ENCODE results near the gene SMG6.

Gene SMG6

DNA sequence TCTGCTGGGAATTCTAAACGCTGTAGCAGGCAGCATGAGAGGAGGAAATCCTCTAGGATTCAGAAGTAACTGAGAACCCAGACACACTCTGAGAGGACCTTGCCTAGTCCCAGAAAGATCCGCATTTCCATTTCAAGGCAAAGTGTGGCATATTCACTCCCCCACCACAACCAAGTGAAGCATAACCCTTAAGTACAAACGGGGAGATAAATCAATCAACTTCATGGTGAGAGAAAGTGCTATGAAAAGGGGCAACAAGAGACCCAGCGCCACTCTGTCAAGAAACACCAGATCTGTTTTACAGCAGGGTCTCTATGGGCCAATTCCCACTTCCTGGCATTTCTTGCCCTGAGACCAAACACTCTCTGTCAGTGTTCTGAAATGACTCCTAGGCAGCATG lies 68.3 kb downstream of the SMG6 start:
- no peak for DNase-seq (ENCODE audit: low read depth in 2 of 2)

DNA sequence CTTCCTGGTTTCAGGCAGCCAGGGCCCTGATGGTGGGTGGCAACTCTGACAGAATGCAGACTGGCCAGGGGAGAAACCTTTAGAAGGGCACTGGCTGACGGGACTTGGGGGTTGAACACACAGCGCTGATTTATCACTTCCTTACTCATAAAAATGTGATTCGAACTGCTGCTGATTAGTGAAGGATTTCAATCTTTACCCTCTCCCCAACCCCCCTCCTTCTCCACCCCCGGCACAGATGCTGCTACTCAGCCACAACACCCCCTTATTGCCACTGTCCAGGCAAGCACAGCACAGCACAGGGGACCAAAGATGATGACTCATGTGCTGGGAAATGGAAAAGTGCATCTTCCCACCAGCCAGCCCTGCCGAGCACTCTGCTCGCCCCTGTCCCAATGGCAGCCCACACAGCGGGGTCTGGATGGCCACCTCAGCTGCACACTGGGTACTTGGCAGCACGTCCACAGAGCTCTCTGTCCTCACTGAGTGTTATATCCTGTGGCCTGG lies 70.1 kb downstream of the SMG6 start:
- no peak for DNase-seq (ENCODE audit: low read depth in 2 of 2)

DNA sequence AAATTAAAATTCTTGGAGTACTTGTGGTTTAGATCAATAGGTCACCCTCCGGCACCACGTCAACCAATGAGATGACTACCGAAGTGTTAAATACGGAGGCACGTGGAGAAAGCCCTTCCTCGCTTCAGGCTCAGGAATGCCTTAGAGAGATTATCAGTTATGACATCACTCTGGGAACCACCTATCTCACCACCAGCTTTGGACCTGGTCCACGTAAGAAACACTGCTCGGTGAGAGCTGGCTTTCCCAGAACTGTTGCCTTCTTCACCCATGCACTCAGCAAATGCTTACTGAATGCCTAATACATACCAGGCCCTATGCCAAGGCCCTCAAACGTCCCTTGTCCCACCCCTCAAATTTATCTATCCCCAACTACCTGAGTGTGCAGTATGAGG lies 71.3 kb downstream of the SMG6 start:
- DNase-seq (ENCODE audit: low read depth in 2 of 2): peak; percentile 90 to 92

DNA sequence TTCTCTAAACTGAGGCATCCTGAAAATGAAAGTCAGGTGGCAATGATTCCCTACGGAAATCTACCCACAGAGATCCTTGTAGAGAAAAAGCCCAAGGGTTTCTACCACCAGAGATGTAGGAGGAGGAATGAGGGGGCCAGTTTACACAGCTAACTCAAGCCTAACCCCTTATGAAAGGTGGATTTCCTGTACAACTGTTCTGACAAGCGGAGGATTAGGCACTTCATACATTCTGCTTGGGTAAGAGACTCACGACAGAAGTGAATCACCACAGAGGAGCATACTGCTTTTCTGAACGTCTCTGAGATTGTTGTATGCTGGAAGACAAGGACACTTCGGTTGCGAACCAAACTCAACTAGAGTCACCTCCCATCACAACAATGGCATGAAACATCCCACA lies 72.7 kb downstream of the SMG6 start:
- DNase-seq (ENCODE audit: low read depth in 2 of 2): no peak

DNA sequence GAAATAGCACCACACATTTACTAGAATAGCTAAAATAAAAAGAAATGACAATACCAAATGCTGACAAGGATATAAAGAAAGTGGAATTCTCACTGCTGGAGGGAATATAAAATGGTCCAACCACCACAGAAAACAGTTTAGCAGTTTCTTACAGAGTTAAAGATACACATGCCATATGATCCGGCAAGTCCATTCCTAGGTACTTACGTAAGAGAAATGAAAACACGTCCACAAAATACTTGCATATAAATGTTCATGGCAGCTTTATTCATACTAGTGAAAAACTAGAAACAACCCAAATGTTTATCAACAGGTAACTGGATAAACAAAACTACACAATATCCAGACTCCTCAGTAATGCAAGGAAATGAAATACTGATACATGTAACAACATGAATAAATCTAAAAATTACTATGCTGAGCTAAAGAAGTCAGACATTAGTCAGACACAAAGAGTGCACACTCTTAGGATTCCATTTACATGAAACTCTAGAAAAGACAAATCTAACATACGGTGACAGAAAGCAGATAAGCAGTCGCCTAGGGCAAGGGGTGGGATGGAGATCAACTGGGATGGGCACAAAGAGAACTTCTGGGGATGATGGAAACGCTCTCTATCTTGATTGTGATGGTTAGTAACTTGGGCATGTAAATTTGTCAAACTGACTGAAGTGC lies 76.4 kb downstream of the SMG6 start:
- no peak for DNase-seq (ENCODE audit: low read depth in 2 of 2)

DNA sequence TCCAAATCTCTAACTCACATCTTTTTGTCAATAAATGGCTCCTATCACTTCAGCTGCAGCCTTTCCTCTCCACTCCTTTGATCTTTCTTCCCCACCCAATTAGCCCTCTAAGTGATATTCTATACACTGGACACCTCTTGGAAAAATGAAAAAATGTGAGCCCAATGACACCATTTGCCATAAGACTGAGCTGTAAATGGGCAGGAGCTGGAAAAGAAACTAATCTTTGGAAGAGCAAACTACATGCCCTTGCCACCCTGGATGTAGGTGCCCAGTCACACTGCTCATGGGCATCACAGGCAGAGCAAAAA lies 80.0 kb downstream of the SMG6 start:
- no peak for DNase-seq (ENCODE audit: low read depth in 2 of 2)

DNA sequence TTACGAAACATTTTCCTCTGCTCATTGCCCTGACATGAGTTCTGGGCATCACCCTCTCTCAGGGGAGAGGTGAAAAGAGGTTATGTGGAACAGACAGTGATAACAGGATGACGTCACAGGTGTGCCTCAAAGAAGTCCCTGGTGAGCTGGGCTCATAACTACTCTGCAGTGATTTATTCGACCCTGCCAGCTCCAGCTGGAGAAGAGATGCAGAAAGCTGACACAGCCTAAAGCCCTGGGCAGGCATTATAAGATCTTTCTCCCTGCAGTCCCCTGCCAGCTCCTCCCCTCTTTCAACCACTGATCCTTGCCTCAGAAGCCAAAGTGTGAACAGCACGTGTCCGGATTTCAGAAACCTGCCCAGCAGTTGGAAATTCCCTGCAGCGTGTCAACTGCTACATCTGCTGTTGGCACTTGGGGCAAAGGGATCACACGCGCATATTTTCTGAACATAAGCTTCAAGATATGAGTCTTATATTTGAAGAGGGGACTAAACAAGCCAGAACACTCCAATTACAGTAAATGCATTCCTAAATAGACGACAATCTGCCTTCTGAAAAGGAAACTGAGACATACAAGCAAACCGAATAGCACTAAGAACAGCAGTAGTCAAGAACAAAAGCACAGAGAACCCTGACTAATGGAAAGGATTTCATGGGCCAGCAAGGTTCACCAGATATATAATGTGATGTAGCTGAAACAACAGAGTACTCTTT lies 80.5 kb downstream of the SMG6 start:
- DNase-seq (ENCODE audit: low read depth in 2 of 2): no peak

DNA sequence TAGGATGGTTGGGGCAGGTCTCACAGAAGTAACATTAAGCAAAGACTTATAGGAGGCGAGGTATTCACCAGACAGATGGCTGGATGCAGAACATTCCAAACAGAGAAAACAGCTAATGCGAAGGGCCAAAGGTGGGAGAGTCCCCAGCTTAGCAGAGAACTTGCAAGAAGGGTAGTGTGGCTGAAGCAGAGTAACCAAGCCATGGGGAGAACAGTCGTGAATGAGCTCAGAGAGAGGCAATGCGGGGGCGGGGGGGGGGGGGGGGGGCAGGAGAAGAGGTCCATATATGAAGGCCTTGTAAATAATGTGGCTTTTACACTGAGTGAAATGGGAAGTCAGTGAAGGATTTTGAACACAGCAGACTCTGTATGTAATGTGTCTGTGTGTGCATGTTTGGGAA lies 81.3 kb downstream of the SMG6 start:
- no peak for DNase-seq (ENCODE audit: low read depth in 2 of 2)

DNA sequence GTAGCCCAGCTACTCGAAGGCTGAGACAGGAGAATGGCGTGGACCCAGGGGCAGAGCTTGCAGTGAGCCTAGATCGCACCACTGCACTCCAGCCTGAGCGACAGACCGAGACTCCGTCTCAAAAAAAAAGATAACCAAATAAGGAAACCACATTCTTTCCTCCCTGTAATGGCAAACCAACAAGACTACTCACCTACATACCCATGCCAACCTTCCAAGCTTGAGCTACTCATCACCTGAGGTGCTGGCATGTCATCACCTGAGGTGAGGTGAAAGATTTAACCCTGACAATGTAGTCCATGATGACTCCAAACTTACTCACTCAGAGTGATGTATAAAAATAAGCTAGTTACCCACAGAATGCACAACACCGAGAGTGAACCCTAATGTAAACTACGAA lies 85.2 kb downstream of the SMG6 start:
- DNase-seq (ENCODE audit: low read depth in 2 of 2): no peak

DNA sequence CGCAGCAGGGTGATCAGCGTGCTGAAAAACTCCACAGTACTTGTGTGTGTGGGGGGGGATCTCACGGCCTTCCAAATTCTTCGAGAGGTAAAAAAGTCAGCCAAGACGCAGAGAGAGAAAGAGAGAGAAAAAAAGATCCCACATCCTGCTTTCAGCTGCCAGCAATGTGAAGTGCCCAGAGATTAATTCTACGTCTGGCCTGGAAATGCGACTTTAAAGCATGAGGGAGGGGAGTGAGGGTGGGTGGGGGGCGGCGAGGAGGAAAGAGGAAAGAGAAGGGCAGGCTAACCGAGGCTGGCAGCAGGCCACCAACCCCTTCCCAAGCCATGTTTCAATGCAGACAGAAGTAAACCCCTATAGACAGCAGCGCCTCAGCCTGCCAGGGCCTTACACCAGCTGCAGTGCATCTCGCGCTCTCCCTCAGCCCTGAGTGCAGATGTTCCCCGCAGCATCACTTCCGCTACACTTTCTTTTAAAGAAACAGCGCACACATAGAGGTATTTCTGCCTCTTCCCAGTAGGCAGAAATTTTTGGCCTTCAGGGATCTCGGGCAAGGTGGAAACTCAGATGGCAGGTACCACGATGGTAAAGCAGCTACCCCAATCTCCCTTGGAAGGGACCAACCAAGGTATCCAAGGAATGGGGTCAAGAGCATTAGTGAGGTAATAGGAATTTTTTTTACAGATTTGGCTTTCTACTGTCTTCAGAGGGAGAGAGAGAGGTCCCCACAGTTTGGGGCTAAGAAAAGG lies 87.8 kb downstream of the SMG6 start:
- DNase-seq (ENCODE audit: low read depth in 2 of 2): peak; percentile 98 to 99

DNA sequence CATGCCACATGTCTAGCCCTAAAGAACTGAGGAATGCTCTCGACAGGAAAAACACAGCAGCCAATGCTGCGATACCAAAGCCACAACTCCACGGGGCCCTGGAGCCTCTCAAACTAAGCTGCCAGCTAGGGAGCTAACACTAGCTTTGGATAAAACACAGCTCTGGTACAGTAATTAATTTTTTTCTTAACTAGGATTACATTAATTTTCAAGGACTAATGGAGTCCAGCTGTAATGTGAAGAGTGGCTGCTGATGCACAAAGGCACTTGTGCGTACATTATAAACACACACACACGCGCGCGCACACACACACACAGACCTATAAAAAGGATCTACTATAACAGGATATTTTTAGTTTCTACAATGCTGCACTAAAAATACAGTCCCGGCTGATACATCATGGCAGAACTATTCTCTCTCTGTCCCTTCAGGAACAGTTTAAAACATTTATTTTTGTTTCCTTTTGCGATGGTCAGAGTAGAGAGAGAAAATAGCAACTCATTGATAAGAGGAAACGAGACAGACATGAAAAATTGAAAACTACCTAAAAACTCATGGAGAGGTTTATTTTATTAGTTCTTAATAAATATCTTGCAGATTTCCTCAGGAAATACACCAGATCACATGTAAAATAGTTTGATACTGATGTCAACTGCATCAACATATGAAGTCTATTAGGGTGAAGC lies 88.5 kb downstream of the SMG6 start:
- no peak for DNase-seq (ENCODE audit: low read depth in 2 of 2)

DNA sequence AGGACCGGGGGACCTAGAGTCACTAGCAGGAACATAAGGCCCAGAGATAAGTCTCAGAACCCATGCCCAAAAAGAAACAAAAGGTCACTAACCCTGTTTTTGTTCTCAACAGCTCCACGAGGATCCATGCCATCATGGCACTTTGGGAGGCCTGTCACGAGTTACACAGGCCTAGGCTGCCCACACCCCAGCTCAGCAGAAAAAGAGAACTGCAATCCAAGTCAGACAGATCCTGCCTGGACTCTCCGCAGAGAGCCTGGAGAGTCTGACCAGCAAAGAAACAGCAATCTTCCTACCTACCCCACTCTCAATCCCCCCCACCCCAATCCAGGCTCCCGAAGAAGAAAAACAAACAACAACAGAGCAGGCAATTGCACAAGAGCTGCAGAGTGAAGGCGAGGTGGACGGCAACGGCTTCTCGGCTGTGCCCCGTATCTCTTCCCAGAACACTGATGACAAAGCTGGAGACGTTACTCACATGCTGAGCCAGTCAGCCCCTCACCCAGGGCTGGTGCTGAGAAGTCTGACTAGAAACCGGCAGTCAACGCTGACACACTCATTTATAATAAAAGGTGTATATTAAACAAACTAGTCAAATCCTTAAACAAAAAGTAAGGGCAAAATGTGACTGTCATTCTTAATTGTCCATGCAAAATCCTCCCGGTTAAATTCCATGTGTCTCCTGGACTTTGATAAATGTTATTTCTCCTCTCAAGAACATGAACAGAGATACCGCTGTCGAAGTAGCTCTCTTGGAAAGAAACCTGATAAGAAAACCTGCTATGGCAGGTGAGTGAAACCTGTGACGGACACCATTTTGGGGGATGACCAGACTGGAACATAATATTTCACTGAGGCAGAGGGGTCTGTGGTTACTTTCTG lies 89.3 kb downstream of the SMG6 start:
- DNase-seq (ENCODE audit: low read depth in 2 of 2): peak in 1 of 2 experiments; percentile 60

DNA sequence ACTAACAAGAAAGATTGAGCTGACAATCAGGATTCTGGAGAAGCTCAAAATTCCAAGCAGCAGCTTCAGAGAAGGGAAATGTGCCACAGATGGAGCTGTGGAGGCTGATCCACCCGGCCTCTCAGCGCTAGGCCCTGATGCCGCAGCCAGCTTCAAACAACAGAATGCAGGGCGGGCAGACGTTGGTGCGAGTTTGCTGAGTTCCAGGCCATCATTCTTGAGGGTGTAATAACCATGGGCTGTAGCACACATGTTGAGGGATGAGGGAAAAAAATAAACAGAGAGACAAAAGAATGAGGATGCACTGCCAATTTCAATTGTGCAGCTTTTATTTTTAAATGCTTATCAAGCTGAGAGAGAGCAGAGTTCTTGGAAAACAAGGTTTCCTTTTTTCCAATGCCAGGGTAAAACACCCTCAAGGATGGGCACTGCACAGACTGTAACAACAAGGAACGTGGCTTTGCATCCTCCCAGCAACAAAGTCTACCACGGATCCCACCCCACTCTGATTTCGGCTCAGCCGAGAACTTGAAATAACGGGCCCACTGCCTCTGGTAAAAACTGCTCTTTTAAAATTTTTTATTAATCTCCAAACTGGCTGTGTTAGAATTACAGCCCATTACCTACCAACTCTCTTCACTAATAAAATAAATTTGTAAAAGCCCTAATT lies 90.2 kb downstream of the SMG6 start:
- no peak for DNase-seq (ENCODE audit: low read depth in 2 of 2)

DNA sequence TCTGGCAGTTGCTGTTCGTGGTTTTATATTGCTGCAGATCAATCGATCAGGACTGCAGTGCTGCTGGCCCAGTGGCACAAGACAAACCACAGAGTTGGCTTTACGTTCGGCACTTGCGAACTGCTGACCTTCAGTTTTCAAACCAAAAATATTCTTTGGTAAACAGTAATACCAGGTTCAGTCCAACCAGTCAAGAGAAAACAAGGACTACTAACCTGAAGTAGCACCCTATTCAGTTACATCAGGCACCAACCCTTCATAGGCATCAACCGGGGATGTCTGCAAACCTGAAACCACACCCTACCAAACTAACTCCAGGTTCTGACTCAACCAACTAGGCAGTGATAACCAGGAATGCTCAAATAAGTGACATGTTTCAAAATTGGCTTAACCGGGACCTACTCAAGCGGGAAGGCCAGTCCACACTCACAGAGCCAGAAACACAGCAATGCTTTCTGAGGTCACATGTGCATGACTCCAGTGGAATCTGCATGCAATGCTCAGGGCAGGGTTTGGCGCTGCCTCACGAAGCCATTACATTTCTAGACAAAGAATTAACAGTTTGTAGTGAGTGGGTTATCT lies 91.1 kb downstream of the SMG6 start:
- no peak for DNase-seq (ENCODE audit: low read depth in 2 of 2)

DNA sequence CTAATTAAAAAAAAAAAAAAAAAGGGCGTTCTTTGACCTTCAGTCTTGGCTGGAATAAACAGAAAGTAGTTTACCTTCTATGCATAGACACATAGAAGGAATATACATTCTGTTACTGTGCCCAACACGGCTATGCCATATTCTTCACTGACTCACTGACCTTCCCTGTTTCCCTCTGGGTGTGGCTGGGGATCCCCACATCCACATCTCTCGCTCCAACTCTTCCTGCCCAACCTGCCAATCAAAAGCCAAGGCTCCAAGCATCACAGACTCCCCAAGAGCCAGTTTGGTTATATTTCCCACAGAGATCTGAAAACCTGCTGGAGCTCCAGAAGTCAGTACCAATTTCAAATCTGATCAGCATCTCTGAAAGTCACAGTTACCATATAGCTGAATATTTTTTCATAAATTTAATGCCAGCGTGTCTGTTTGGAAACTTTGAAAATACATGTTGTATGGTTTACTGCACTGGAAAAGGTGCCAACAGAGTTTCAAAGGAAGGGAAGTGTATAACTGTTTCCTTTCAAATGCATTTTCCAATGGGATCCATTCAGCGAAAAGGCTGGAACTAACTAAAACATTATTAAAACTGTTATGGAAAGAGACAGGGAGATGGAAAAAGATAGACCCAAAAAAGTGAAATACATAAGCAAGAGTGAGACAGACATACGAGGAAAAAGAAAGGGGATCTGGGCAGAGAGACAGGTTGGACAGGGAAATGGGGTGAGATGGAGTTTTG lies 91.8 kb downstream of the SMG6 start:
- no peak for DNase-seq (ENCODE audit: low read depth in 2 of 2)

DNA sequence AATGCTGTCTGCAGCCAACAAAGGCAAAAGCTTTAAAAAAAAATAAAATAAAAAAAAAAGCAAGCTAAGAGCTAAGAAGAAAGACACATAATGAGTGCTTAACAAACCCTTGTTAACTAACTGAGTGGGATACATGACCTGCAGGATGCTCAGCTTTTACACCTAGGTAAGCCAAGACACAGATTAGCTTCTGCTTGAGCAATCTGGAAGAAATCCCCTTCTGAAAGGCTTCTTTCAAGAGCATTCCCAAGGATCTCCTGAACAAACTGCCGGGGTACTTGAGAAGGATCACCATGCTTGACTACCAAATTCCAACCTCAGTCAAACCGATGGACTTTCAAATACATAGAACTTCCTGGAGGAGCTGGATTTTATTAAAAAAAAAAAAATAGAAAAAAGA lies 92.9 kb downstream of the SMG6 start:
- no peak for DNase-seq (ENCODE audit: low read depth in 2 of 2)

DNA sequence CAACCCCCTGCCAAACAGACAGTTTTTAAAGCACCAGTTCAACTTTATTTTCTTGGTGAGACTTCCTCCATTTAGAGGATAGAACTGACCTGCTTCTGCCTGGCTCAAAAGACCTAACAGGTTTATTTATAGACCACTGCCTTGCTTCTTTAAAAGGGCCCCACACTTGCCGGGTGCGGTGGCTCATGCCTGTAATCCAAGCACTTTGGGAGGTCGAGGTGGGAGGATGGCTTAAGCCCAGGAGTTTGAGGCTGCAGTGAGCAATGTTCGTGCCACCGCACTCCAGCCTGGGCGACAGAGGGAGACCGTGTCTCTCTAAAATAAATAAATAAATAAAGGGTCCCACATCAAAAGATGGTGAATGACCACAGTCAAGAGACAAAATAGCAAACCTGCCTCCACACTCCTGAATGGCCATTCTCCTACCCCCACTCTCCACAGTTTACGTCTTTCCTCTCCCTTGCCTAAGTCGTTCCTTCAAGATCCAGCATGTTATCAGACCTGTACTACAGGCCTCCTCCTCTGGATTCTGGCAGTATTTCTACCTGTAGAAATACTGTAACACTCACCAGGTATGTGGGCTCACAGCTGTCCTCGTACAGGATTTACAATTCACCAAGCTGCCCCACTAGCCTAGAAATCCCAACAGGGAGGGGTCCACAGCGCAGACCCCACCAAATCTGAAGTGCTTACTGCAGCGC lies 95.6 kb downstream of the SMG6 start:
- no peak for DNase-seq (ENCODE audit: low read depth in 2 of 2)

DNA sequence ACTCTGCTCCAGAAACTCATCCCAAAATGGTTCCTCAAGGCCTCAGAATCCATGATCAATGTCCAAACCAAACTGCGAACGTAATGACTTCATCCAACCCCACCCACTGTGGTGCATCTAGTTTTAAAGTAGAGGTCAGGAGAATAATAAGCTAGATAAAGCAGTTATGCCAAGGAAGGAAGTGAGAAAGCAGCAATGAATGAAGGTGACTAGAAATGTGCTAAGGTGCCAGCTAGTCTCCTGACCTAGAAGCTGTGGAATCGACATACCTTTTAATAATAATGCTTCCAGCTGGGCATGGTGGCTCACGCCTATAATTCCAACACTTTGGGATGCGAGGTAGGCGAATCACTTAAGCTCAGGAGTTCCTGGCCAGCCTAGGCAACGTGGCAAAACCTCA lies 99.2 kb downstream of the SMG6 start:
- no peak for DNase-seq (ENCODE audit: low read depth in 2 of 2)

DNA sequence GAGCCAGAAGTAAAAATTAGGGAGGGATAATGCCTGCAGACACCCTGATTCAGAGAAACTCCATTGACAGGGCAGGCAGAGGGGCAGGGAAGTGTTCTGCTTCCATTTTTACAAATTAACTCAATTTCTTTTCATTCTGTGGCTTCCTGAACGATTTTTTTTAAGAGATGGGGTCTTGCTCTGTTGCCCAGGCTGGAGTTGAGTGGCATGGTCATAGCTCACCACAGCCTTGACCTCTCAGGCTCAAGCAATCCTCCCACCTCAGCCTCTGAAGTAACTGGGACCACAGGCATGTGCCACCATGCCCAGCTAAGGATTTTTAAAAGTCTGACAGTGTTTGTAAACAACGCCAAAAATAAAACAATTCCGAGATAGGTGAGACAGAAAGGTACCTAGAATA lies 99.8 kb downstream of the SMG6 start:
- no peak for DNase-seq (ENCODE audit: low read depth in 2 of 2)

Data from fibroblast of skin of left biceps (primary cell).